SU-DHL-6 (cell line): ENCODE results near the gene PCAT6.
"Not testable (repeated sequence)": the region's sequence is repeated elsewhere in the genome, so short reads cannot be mapped to it uniquely, and the experiment has no call there.

Experiments used
- H2AFZ ChIP-seq: fragments of 200-600 bp; sonication (generic); 2 replicates; pipeline ENCODE4 v1.6.1; 2014; ENCODE audit warnings: low read depth, mild to moderate bottlenecking, moderate library complexity, mixed read lengths, antibody characterized with exemption, low read length; ENCODE audit not compliant: severe bottlenecking
- H3F3A ChIP-seq: fragments of 200-600 bp; shearing (Covaris generic); 2 replicates; pipeline ENCODE4 v1.6.0; 2016; ENCODE audit warnings: antibody characterized with exemption, mild to moderate bottlenecking; ENCODE audit not compliant: insufficient read depth
- H3K27ac ChIP-seq: fragments of 200-600 bp; sonication (generic); 2 replicates; pipeline ENCODE4 v1.5.1; 2016; ENCODE audit warnings: low read depth, mild to moderate bottlenecking, low read length, moderate library complexity, mixed read lengths
- H3K27me3 ChIP-seq: fragments of 200-600 bp; sonication (generic), shearing (Covaris generic); 2 replicates; pipeline ENCODE4 v1.6.0; 2014; ENCODE audit warnings: mild to moderate bottlenecking, low read length
- H3K36me3 ChIP-seq: fragments of 200-600 bp; sonication (generic); 2 replicates; pipeline ENCODE4 v1.6.1; 2014; ENCODE audit warnings: mild to moderate bottlenecking, low read length, mixed read lengths
- H3K4me2 ChIP-seq: fragments of 300-600, 200-600 bp; shearing (Covaris generic), sonication (generic); 2 replicates; pipeline ENCODE4 v1.6.0; 2014; ENCODE audit warnings: low read length, low read depth, mild to moderate bottlenecking; ENCODE audit not compliant: poor library complexity, severe bottlenecking
- H3K4me3 ChIP-seq: fragments of 200-600 bp; sonication (generic); 2 replicates; pipeline ENCODE4 v1.5.1; 2014; ENCODE audit warnings: antibody characterized with exemption, low read length, mild to moderate bottlenecking, mixed read lengths; ENCODE audit not compliant: insufficient read depth, poor library complexity, severe bottlenecking
- H3K79me2 ChIP-seq: fragments of 200-600 bp; sonication (generic); 2 replicates; pipeline ENCODE4 v1.6.1; 2014; ENCODE audit warnings: mild to moderate bottlenecking, low read length, moderate library complexity; ENCODE audit not compliant: insufficient read depth
- H3K9ac ChIP-seq: fragments of 200-600 bp; sonication (generic); 2 replicates; pipeline ENCODE4 v1.7.0; 2014; ENCODE audit warnings: mild to moderate bottlenecking, low read length
- H3K9me2 ChIP-seq: fragments of 200-600 bp; sonication (generic); replicated peaks from 2 replicates; pipeline ENCODE4 v1.6.1; 2014; ENCODE audit warnings: low read length; ENCODE audit not compliant: insufficient read depth
- H3K9me3 ChIP-seq: fragments of 200-600 bp; sonication (generic); 2 replicates; pipeline ENCODE4 v1.6.1; 2014; ENCODE audit warnings: low read length, mixed read lengths; ENCODE audit not compliant: insufficient read depth
- H4K20me1 ChIP-seq: fragments of 200-600 bp; sonication (generic); 2 replicates; pipeline ENCODE4 v1.6.1; 2014; ENCODE audit warnings: low read depth, mild to moderate bottlenecking, antibody characterized with exemption, low read length, moderate library complexity, mixed read lengths
- CTCF ChIP-seq: fragments of 200-600 bp; sonication (generic); IDR thresholded peaks from one replicate; pipeline ENCODE4 v1.5.1; 2017; ENCODE audit warnings: antibody characterized with exemption, mild to moderate bottlenecking, low read length, moderate library complexity; ENCODE audit not compliant: insufficient read depth, poor library complexity, severe bottlenecking
- EZH2phosphoT487 ChIP-seq: fragments of 200-600 bp; sonication (generic), shearing (Covaris generic); conservative IDR thresholded peaks from 2 replicates; pipeline ENCODE4 v1.6.1; 2018; ENCODE audit warnings: mild to moderate bottlenecking, antibody characterized with exemption, low read length, moderate library complexity, mixed read lengths

Gene PCAT6

GRCh38 chr1:202788800-202789199 lies 22.0 kb upstream of the PCAT6 start:
- no peak overlapping the region for H3K4me2 ChIP-seq
- H3F3A ChIP-seq, result no peaks in the 10 kb centered on the region
- no peaks in the 10 kb centered on the region for H3K9me3 ChIP-seq
- TF ChIP-seq EZH2phosphoT487, result no peak
- TF ChIP-seq CTCF, result no peak
- no peaks in the 10 kb centered on the region for H4K20me1 ChIP-seq
- no peaks in the 10 kb centered on the region for H3K27me3 ChIP-seq
- H3K4me3 ChIP-seq, result no peak overlapping the region
- no peak overlapping the region for H3K9ac ChIP-seq
- H3K27ac ChIP-seq, result no peak overlapping the region
- H2AFZ ChIP-seq, result no peak overlapping the region
- no peaks in the 10 kb centered on the region for H3K79me2 ChIP-seq
- H3K9me2 ChIP-seq, result no peaks in the 10 kb centered on the region
- H3K36me3 ChIP-seq, result no peaks in the 10 kb centered on the region

GRCh38 chr1:202791077-202791747 lies 19.5 kb upstream of the PCAT6 start:
- Histone ChIP-seq H3K4me3 (no peak overlapping the region), H3K4me2 (no peak overlapping the region), H3K9me2 (no peaks in the 10 kb centered on the region), H3K9me3 (no peaks in the 10 kb centered on the region), H3K79me2 (no peaks in the 10 kb centered on the region), H3F3A (no peaks in the 10 kb centered on the region), H2AFZ (no peak overlapping the region), H4K20me1 (no peaks in the 10 kb centered on the region), H3K27ac (no peak overlapping the region), H3K36me3 (no peaks in the 10 kb centered on the region), H3K27me3 (no peaks in the 10 kb centered on the region), H3K9ac (no peak overlapping the region)
- TF ChIP-seq EZH2phosphoT487 (no peak), CTCF (no peak)

- H3K36me3 ChIP-seq, result no peaks in the 10 kb centered on the region
- H3K9ac ChIP-seq, result no peak overlapping the region
- no peaks in the 10 kb centered on the region for H3F3A ChIP-seq
- TF ChIP-seq CTCF, result no peak
- TF ChIP-seq EZH2phosphoT487, result no peak
- no peaks in the 10 kb centered on the region for H3K79me2 ChIP-seq
- H3K27ac ChIP-seq, result no peak overlapping the region
- H3K4me2 ChIP-seq, result no peak overlapping the region
- no peaks in the 10 kb centered on the region for H3K27me3 ChIP-seq
- no peaks in the 10 kb centered on the region for H3K9me3 ChIP-seq
- H3K9me2 ChIP-seq, result no peaks in the 10 kb centered on the region
- H4K20me1 ChIP-seq, result no peaks in the 10 kb centered on the region
- no peak overlapping the region for H2AFZ ChIP-seq
- no peak overlapping the region for H3K4me3 ChIP-seq
These were observed 16.6 kb upstream of the PCAT6 start for GRCh38 chr1:202794051-202794740.

- not testable (repeated sequence) for H3F3A ChIP-seq, H4K20me1 ChIP-seq, H3K79me2 ChIP-seq, H3K9ac ChIP-seq, H3K9me2 ChIP-seq, H3K36me3 ChIP-seq, H3K4me2 ChIP-seq, H3K27ac ChIP-seq, H2AFZ ChIP-seq, H3K4me3 ChIP-seq, H3K27me3 ChIP-seq, H3K9me3 ChIP-seq
These were observed 15.8 kb upstream of the PCAT6 start for GRCh38 chr1:202794931-202795330.
